Breast epithelium (tissue), 4 donors: ENCODE data around the gene AGO3. TPM values are rescaled to one million over a fixed set of nuclear protein-coding genes. Genes with fewer than 3 reads are reported as not detected.

Experiments
- DNase-seq, 2 donors: peaks; one replicate each; pipeline ENCODE4 v3.0.0-alpha.2; 2019; ENCODE audit warnings: low spot score in 2 of 2
- H3K27ac ChIP-seq, 2 donors: fragments of 200-600 bp; sonication (generic) in 1 of 2; one replicate each; pipeline ENCODE4 v1.5.1; 2016 to 2019; ENCODE audit warnings: mild to moderate bottlenecking in 1 of 2
- H3K27me3 ChIP-seq, 2 donors: fragments of 200-600 bp; sonication (generic) in 1 of 2; one replicate each; pipeline versions ENCODE4 v1.5.1 to v1.6.0; 2017 to 2019; ENCODE audit warnings: control low read depth in 1 of 2, mild to moderate bottlenecking in 1 of 2
- H3K36me3 ChIP-seq: fragments of 200-600 bp; one replicate; pipeline ENCODE4 v1.5.1; 2019
- H3K4me1 ChIP-seq, 2 donors: fragments of 200-600 bp; sonication (generic); one replicate each; pipeline ENCODE4 v1.5.1; 2016 to 2019; ENCODE audit warnings: control low read depth in 1 of 2
- H3K4me3 ChIP-seq, 3 donors: fragments of 200-600 bp; sonication (generic); 1 replicate in 2 of 3; 2 replicates in 1 of 3; pipeline ENCODE4 v1.5.1; 2016 to 2019; ENCODE audit warnings: mild to moderate bottlenecking in 3 of 3, moderate library complexity in 2 of 3
- H3K9me3 ChIP-seq, 2 donors: fragments of 200-600 bp; sonication (generic) in 1 of 2; one replicate each; pipeline ENCODE4 v1.5.1; 2016 to 2019; ENCODE audit warnings: control low read depth in 1 of 2
- CTCF ChIP-seq, 3 donors: fragments of 450-650 bp; IDR thresholded peaks; one replicate each; pipeline ENCODE4 v1.5.1; 2016 to 2017; ENCODE audit warnings: antibody characterized with exemption in 3 of 3, mild to moderate bottlenecking in 3 of 3, moderate library complexity in 3 of 3
- POLR2A ChIP-seq: fragments of 450-650 bp; IDR thresholded peaks from one replicate; pipeline ENCODE4 v1.6.1; 2016; ENCODE audit warnings: antibody characterized with exemption, mild to moderate bottlenecking, moderate library complexity
- POLR2AphosphoS5 ChIP-seq, 3 donors: sonication (generic); formaldehyde crosslinking; IDR thresholded peaks; one replicate each; pipeline ENCODE4 v1.6.1; 2017; ENCODE audit warnings: antibody characterized with exemption in 3 of 3
- intact Hi-C: fragments of 100-400 bp; cut with DNase I; formaldehyde crosslinking; loops from one replicate; pipeline ENCODE4 v1.15.1; 2023; ENCODE audit warnings: low total_unique reads
- total RNA-seq, 3 donors: library from RNA; depleted of rRNA; stranded (reverse); fragments of >200 nt; gene quantifications; one replicate each; pipeline ENCODE4 v1.1.0, GENCODE V29; 2016

AGO3 gene
- total RNA-seq, 3 donors from 2014 or later, result 28.2 TPM

GRCh38 chr1:36034692-36035091 lies 103.8 kb downstream of the AGO3 start:
- no peak overlapping the region for H3K27ac ChIP-seq
- DNase-seq, result no peak
- H3K36me3 ChIP-seq, result no peaks in the 10 kb centered on the region

GRCh38 chr1:36035154-36035553 lies 104.2 kb downstream of the AGO3 start:
- H3K36me3 ChIP-seq, result peaks cover under 1% of the 10 kb centered on the region
- intact Hi-C loops, result no loop called here
- no peak overlapping the region for H3K4me3 ChIP-seq
- no peak for DNase-seq
- no peaks in the 10 kb centered on the region for H3K4me1 ChIP-seq
- TF ChIP-seq POLR2A (no peak), CTCF (IDR thresholded peaks at IDR 0.05) (no peak), POLR2AphosphoS5 (IDR thresholded peaks at IDR 0.05) (no peak)
- H3K27me3 ChIP-seq, result no peaks in the 10 kb centered on the region
- H3K27ac ChIP-seq, result no peak overlapping the region
- H3K9me3 ChIP-seq, result no peaks in the 10 kb centered on the region

More at GRCh38 chr1:36034692-36035091, 103.8 kb downstream of the AGO3 start:
- no peaks in the 10 kb centered on the region for H3K4me1 ChIP-seq
- intact Hi-C loops, result no loop called here
- H3K9me3 ChIP-seq, result no peaks in the 10 kb centered on the region
- no peak for TF ChIP-seq CTCF (IDR thresholded peaks at IDR 0.05)
- no peak for TF ChIP-seq POLR2AphosphoS5 (IDR thresholded peaks at IDR 0.05)
- no peak for TF ChIP-seq POLR2A
- no peak overlapping the region for H3K4me3 ChIP-seq
- no peaks in the 10 kb centered on the region for H3K27me3 ChIP-seq

GRCh38 chr1:36040238-36040637 lies 109.3 kb downstream of the AGO3 start:
- intact Hi-C loops, result no loop called here
- DNase-seq, result no peak
- no peak for TF ChIP-seq CTCF (IDR thresholded peaks at IDR 0.05)
- TF ChIP-seq POLR2A, result no peak
- no peak for TF ChIP-seq POLR2AphosphoS5 (IDR thresholded peaks at IDR 0.05)
- Histone ChIP-seq H3K36me3 (peaks cover 5% of the 10 kb centered on the region), H3K27ac (no peak overlapping the region), H3K27me3 (no peaks in the 10 kb centered on the region), H3K9me3 (no peaks in the 10 kb centered on the region), H3K4me1 (no peaks in the 10 kb centered on the region), H3K4me3 (no peak overlapping the region)

- TF ChIP-seq POLR2A, result no peak
- no peak for TF ChIP-seq POLR2AphosphoS5 (IDR thresholded peaks at IDR 0.05)
- no peak for TF ChIP-seq CTCF (IDR thresholded peaks at IDR 0.05)
- Histone ChIP-seq H3K4me3 (no peak overlapping the region), H3K4me1 (no peaks in the 10 kb centered on the region), H3K9me3 (no peaks in the 10 kb centered on the region), H3K36me3 (no peaks in the 10 kb centered on the region), H3K27me3 (no peaks in the 10 kb centered on the region), H3K27ac (no peak overlapping the region)
- intact Hi-C loops, result no loop called here
- DNase-seq, result no peak
These were observed 120.9 kb downstream of the AGO3 start for GRCh38 chr1:36051821-36052220.

GRCh38 chr1:36053978-36054377 lies 123.1 kb downstream of the AGO3 start:
- H3K9me3 ChIP-seq, result no peaks in the 10 kb centered on the region
- H3K4me1 ChIP-seq, result no peaks in the 10 kb centered on the region
- H3K27me3 ChIP-seq, result no peaks in the 10 kb centered on the region
- H3K4me3 ChIP-seq, result no peak overlapping the region
- TF ChIP-seq POLR2AphosphoS5 (IDR thresholded peaks at IDR 0.05) (no peak), CTCF (IDR thresholded peaks at IDR 0.05) (no peak), POLR2A (no peak)
- no peaks in the 10 kb centered on the region for H3K36me3 ChIP-seq
- intact Hi-C loops, result no loop called here
- DNase-seq, result no peak
- no peak overlapping the region for H3K27ac ChIP-seq
